SH-SY5Y (cell line): Measurements from ENCODE around the gene ARAP2.

ENCODE experiments used
- GATA2 ChIP-seq: IDR thresholded peaks from 2 replicates; pipeline ENCODE4 v1.6.1; 2011; ENCODE audit warnings: mild to moderate bottlenecking, low read depth, low read length
- GATA3 ChIP-seq: IDR thresholded peaks from 2 replicates; pipeline ENCODE4 v1.6.1; 2011; ENCODE audit warnings: low read depth, mild to moderate bottlenecking, low read length, moderate library complexity

DNA sequence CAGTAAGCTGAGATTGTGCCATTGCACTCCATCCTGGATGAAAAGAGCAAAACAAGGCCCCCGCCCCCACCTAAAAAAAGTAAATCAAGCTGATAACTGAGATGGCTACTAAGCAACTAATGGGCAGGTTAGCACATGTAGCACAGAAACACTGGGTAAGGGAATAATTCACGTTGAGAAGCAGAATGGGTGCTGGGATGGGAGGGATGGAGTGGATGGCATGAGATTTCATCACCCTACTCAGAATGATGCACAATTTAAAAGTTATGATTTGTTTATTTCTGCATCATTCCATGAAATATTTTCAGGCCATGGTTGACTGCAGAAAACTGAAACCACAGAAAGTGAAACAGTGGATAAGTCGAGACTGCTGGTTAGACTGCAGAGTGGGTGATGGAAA is 224.0 kb downstream of the ARAP2 start:
- no peak for TF ChIP-seq GATA3
- no peak for TF ChIP-seq GATA2
